Testis (tissue), 2 donors: ENCODE measurements around the gene CALCA.

Source experiments
- CTCF ChIP-seq, 3 experiments: fragments of 450-650 bp in 2 of 3; fragments of 200-600 bp in 1 of 3; sonication (generic) in 1 of 3; IDR thresholded peaks; one replicate each; pipeline ENCODE4 v1.5.1; 2016 to 2019; ENCODE audit warnings: antibody characterized with exemption in 3 of 3, mild to moderate bottlenecking in 2 of 3, moderate library complexity in 1 of 3
- POLR2A ChIP-seq: fragments of 450-650 bp; IDR thresholded peaks from one replicate; pipeline ENCODE4 v1.6.1; 2017; ENCODE audit warnings: antibody characterized with exemption, mild to moderate bottlenecking, moderate library complexity

GRCh38 chr11:15011776-15012345 is 39.7 kb upstream of the CALCA start:
- TF ChIP-seq POLR2A (no peak), CTCF (IDR thresholded peaks at IDR 0.05) (no peak)
